ENCODE data around the gene TRIP4.
A peak's percentile ranks its signal among the peaks of the same experiment; 100 is the strongest.
"Not testable (repeated sequence)": the region's sequence is repeated elsewhere in the genome, so short reads cannot be mapped to it uniquely, and the experiment has no call there.

TRIP4 gene

DNA sequence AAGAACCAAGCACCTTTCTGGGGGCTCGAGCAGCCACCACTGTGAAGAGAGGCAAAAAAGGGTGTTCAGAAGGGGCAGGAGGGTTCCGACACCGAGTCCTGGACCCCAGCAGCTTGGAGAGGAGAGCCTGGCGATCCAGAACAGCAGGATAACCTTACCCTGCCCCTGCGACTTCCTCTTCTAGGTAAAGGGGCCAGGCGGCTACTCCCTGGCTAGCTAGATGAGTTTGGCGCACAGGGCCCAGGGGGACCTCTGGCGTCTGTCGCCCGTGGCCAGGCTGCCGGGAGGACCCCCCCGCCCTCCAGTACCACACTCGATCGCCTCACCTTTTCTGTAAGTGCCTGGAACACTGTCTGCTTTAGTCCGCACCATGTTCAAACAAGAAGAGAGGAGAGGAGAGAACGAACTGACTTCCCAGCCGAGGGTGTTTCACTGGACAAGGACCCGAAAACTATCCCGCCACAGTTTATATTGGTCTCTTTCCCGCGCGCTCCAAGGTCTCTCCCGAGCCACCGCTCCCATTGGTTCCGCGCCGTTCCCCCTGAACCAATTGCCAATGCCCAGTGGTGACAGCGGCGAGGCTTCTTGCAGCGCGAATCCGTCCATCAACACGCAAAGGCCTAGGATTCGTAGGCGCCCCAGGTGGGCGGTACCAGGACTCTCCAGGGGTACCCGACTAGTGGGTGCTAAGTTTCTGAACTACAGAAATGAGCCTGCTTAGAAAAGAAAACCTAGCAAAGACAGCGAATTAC, 6.5 kb upstream of the TRIP4 start, which contains the start of gene PCLAF:
Gene PCLAF (minus strand): TSS at position 442 of the 752 bp plus-strand sequence. CDS start 70 bp downstream, at position 372.
- peak; percentile 98 for DNase-seq (ENCODE audit: low spot score)

DNA sequence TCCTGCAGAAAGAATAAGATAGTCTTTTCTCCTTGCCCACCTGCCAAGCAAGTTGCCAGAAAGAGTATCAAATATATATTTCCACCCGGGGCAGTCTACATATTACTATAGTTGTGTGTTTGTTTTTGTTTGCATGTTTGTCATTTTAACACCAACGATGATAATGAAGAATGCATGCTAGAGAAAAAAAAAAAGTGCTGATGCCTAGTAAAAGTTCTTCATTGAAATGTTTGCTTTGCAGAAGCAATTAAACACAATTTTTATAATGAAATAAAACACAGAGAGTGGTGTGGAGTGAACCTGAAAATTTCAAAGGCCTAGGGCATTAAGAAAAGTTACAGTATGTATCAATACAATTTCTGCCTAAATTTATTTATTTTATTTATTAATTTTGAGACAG, 3.9 kb upstream of the TRIP4 start:
- no peak for DNase-seq (ENCODE audit: low spot score)

DNA sequence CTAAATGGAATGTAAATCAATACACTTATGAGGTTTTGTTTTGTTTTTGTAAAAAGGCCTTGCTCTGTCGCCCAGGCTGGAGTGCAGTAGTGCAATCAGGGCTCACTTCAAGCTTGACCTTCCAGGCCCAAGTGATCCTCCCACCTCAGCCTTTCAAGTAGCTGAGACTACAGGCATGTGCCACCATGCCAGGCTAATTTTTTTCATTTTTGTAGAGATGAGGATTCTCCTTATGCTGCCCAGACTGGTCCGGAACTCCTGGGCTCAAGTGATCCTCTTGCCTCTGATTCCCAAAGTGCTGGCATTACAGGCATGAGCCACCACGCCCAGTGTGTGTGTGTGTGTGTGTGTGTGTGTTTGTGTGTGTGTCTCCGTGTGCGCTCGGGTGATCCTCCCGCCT, 1.3 kb upstream of the TRIP4 start:
- no peak for DNase-seq (ENCODE audit: low spot score)

DNA sequence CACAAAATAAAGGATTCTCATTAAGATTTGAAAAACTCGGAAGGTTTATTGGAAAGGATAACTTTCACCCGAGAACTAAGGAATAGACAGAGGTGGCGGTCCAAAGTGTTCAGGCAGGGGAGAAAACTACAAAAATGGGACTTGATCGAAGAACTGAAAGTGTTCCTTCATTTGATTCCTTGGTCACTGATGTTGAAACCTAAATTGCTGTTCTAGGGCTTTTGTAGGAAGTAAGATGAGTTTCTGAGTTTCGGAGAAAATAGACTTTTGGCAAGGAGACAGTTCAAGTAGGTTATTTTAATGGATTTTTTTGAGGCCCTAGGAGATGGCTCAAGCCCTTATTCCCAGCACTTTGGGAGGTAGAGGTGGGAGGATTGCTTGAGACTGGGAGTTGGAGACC, 1.4 kb downstream of the TRIP4 start:
- no peak for DNase-seq (ENCODE audit: low spot score)

DNA sequence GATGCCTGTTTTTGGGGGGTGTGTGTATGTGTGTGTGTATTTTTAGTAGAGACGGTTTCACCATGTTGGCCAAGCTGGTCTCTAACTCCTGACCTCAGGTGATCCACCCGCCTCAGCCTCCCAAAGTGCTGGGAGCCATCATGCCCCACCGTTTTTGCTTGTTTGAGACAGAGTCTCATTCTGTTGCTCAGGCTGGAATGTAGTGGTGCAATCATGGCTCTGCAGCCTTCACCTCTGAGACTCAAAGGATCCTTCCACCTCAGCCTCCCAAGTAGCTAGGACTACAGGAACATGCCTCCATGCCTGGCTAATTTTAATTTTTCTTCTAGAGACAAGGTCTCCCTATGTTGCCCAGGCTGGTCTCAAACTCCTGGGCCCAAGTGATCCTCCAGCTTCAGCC, 4.8 kb downstream of the TRIP4 start:
- DNase-seq (ENCODE audit: low spot score), result not testable (repeated sequence)

DNA sequence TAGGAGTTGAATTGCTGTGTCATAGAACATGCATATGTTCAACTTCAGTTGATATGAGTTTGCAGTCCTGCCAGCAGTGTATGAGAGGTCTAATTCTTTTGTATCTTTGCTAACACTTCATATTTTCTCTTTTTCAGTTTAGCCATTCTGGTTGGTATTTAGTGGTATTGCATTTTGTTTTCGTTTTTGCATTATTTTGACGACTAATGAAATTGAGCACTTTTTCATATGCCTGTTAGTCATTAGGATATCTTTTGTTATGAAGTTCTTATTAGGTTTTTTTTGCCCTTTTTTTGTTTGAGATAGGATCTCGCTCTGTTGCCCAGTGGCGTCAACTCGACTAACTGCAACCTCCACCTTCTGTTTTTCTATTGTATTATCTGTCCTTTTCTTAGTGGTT, 9.2 kb downstream of the TRIP4 start:
- DNase-seq (ENCODE audit: low spot score), result no peak

DNA sequence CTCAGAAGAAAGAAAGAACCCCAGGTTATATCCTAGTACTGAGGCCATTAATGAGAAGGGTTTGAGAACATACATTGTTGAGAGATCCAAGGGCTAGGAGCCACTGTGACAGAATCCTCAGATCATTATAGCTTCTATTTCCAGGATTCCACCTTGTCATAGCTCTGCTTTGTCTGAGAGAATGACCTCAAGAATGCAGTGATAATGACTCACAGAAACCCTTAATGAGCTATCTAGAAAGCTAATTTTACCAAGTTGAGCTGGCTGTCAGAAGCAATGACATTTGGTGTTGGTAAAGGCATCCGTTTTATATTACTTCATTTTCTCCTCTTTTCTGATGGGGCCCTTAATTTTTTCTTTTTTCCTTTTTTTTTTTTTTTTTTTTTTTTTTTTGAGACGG, 10.9 kb downstream of the TRIP4 start:
- DNase-seq (ENCODE audit: low spot score), result no peak

DNA sequence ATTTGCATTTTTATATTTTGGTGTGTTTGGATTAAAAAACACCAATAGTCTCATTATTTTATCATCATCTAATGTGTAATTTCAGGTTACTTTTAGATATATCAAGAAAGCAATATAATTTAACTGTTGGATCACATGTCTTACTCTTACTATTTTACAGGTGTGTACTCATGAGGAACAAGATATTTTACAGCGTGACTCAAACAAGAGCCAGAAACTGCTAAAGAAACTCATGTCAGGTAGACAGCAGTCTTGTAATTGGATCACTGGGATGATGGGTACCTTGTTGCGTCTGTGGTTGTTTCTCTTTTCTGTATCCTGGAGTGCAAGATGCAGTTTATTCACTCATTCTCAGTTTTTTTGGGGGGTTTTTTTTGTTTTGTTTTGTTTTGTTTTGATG, 12.9 kb downstream of the TRIP4 start:
- no peak for DNase-seq (ENCODE audit: low spot score)

DNA sequence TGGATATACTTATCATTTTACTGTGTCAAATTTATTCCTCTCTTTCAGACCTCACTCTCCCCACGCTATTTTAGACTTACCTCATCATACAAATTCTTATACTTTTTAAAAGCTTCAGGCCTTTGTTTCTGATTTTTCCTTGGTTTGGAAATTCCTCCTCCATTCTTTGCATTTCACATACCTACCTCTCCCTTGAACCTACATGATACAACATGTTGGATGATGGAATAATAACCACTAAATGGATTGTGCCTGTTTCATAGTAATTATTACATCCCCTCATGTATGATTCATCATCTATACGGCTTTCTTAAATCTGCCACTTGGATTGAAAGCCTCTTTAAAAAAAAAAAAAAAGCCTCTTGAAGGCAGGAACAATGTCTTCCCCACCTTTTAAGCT, 24.6 kb downstream of the TRIP4 start:
- no peak for DNase-seq (ENCODE audit: low spot score)

DNA sequence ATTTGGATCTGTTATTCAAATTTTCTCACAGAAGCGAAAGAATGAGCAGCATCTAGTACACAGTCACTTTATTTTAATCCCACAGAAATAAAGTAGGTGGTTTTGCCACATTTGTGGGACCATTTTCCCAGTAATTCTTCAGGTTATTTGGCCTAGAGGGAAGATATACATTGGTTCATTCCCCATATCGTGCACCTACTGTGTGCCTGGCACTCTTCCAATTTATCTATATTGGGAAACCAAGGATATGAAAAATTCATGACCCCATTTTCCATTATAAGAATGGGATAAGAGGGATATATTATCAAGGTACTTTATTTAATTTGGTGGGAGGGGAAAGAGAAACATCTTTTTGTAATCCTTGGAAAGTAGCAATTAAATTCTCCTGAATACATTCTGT, 35.1 kb downstream of the TRIP4 start:
- no peak for DNase-seq (ENCODE audit: low spot score)

DNA sequence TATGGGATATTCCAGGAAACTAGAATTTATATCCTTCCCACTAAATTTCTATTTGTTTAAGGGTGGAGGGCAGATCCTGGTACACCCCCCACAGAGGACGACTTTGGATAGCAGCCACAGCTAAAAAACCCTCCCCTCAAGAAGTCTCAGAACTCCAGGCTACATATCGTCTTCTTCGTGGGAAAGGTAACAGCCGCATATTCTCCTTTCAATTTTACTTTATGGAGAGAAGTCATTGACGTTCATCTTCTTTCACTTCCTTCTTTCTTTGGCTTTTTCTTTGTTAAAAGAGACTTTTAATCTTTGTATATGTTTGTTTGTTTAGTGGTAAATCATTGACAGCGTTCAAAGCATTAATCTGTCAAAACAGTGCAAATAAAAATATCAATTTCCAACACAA, 36.3 kb downstream of the TRIP4 start:
- no peak for DNase-seq (ENCODE audit: low spot score)

DNA sequence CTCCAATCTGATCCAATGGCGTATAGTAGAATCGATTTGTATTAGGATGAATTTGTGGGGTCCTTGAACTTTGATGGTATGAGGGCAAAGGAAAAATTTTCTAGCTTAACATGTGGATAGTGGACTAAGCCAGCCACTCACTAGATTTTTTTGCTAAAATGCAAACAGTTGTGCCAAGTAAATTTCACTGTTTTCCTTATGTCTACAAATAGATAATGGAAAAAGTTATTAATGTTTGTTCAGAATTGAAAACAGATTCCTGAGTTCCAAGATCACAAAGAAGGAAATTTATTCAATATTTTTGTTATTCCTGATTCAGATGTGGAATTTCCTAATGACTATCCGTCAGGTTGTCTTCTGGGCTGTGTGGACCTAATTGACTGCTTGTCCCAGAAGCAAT, 37.6 kb downstream of the TRIP4 start:
- no peak for DNase-seq (ENCODE audit: low spot score)

DNA sequence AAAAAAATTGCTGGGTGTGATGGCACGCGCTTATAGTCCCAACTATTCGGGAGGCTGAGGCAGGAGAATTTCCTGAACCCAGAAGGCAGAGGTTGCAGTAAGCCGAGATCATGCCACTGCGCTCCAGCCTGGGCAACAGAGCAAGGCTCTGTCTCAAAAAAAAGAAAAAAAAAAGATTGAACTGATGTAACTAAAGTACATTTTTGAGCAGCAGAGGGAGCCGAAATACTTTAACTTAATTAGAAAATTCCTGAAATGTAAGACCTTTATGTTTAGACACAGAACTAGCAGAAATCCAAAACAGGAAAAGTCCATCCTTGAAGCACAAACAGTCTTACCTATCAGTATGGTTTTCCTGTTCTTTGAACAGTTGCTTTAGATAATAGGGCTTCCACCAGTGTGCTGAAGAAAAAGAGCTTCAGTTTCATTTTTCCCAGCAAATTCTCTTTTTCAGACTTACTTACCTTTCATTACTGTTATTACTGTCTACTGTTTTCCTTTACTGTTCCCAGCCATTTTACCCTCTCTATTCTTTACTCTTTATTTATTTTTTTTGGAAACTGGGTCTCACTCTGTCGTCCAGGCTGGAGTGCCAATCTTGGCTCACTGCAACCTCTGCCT, 39.3 kb downstream of the TRIP4 start:
- DNase-seq (ENCODE audit: low spot score), result no peak

DNA sequence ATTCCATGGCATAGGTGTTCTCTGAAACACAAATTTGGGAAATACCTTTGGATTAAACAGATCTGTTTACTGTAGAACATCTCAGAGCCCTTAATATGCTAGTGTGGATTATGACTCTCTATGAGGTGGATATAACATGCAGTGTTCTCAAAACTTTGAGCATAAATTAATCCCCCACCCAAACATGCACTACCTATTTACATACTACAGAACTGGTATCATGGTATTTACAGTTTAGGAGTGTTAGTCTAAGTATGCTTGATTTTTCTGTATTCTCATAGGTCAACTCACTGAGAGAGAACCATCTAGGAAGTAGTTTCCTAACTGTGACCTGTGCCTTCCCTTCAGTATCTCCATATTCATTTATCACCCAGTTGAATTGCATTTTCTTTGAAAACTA, 41.8 kb downstream of the TRIP4 start:
- DNase-seq (ENCODE audit: low spot score), result no peak

DNA sequence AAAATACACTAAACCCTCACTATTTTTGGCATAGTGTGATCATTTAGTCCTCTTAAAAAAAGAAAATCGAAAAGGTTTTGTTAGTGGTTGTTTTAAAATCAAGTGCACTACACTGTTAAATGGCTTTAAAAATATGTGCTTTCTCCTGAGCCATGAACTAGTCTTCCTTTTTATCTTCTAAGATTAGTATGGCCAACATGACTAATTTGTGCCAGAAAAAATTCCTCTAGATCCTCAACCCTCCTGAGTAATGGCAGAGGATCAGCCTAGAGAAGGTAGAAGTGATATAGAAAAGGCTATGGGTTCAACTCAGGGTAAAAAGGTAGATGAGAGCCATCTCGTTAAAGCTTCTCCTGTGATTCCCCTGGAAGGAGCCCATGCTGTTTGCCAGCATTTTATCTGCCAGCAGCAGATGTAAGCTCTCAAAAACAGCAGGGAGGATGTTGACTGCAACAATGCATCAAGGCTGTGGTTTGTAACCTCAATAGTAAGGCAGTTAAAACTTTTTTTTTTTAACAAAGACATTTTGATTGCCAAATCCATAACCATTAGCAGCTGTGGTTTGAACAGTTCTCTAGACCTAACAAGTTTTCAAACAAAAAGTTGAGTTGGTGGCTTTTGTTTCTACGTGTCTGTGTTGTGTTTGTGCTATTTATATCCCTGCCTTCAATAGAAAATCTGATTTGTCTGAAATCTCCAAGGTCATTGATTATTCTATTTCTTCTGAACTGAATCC, 42.5 kb downstream of the TRIP4 start:
- DNase-seq (ENCODE audit: low spot score), result peak; percentile 79

DNA sequence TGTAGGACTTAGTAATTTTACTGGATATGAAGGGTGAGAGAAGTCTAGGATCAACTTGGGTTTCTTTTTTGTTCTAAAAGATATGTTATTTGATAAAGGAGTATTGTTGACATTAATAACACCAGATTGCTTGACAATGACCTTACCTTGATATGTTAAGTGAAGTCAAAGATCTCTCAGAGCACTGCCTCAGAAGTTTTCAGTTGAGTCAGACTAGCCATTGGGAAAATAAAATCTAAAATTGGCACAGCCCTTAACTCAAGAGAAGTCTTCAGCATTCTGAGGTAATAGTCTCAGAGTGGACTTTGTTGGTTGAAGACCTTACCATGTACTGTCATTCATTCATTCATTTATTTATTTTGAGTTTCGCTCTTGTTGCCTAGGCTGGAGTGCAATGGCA, 50.3 kb downstream of the TRIP4 start:
- DNase-seq (ENCODE audit: low spot score), result no peak

DNA sequence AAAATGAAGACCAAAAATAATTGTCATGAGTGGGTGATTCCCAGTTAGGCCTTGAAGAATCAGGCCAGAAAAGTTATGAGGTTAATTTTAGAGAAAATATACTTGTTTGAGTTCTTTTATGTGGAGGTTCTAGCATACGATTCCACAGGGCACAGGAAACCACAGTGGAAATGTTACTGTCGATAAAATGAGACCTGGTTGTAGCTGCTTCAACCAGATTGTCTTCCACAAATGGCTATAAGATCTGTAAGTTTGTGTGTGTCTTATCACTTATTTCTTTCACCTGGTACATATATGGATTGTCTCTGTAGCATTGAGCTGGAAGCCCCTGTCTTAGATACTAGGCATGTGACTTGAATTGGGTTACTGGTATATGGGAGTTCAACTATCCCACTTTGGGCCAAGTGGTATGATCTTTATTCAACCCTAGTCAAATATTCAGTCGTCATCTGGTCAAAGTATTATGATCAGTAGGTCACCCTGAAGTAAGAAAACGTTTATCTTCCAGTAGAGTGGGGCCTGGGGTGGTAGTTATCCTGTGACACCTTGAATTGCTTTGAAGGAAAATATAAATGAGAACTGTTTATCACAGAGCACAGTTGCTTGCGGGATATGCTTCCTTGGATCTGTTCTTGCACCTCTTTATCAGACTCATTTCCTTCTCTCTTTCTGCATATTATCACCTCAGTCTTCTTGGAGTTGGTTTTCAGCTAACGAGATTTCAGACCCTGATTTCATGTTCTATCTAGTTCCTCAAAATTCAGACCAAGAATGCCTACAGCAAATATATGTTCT, 51.2 kb downstream of the TRIP4 start:
- DNase-seq (ENCODE audit: low spot score), result no peak

DNA sequence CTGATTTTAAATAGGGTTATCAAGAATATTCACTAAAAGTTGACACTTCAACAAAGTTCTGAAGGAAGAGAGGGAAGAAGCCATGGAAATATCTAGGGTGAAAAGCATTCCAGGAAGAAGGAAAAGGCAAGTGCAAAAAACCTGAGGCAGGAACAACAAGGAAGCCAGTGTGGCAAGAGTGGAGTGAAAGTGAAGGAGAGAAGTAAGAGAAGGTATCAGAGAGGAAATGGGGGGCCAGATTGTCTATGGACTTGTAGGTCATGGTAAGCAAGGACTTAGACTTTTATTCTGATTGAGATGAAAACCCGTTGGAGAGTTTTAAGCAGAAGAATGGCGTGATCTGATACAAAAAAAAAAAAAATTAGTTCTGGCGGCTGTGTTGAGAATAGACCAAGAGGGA, 54.2 kb downstream of the TRIP4 start:
- no peak for DNase-seq (ENCODE audit: low spot score)

DNA sequence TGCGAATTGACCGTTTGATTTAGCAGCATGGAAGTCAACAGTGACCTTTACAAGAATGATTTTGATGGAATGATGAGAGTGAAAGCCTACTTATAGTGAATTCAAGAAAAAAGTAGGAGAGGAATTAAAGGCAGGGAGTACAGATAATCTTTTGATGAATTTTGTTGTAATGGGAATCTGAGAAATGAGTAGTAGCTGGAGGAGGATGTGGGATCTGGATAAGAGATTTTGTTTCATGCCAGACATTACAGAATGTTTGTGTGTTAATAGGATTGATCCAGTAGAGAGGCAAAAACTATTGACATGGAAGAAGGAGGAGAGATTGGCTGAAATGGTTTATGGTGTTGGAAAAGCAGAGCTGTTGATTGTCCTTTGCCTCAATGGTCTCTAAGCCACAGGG, 55.4 kb downstream of the TRIP4 start:
- no peak for DNase-seq (ENCODE audit: low spot score)

DNA sequence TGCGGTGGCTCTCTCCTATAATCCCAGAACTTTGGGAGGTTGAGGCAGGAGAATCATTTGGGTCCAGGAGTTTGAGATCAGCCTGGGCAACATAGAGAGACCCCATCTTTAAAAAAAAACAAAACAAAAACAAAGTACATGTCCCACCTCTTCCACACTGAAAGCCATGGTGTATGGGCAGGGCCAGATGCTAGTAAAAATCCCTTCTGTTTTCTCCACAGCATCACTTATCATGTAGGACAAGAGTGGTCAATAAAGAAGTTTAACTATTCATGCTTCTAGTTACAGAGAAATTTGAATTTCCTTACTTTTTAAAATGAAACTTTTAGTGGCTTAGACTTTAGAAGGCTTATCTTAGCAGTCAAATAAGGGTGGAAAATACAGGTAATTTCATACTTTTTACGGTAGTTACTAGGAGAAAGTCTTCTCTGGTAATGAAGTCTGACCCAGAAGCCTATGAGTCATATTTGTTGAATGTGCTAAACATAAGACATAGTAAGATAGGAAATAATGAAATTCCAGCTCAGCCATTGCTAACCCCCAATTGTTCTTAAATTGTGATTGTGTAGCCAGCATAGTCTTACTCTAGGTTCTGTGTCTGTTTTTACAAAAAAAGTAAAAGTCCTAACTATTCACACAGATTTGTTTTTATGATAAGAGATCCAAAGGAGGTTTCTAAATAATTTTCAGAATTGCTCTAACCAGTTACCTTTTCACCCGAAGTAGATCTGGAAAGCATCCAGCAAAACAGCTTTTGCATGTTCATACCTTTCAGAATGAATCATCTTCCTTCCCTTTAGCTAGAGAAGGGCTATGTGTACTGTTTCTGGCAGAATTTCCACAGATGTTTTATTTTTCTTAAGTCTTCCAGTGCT, 56.3 kb downstream of the TRIP4 start:
- DNase-seq (ENCODE audit: low spot score), result peak; percentile 65

DNA sequence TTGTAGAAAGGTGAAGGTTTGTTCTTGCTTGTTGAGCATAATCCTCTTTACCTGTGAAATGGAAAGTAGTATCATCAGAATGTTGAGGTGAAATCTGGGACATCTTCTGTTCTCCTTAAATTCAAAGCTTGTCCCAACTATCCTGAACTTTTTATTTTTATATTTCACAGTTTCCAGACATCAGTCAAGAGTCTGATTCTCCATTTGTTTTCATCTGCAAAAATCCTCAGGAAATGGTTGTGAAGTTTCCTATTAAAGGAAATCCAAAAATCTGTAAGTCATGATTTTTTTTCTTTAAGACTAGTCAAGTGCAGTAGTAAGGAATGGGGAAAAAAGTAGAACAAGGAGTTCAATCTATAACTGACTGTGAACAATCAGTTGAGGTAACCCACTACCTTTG, 57.2 kb downstream of the TRIP4 start:
- DNase-seq (ENCODE audit: low spot score), result no peak
